Measurements from ENCODE around the gene MFSD6.
A peak's percentile ranks its signal among the peaks of the same experiment; 100 is the strongest.
"Not testable (repeated sequence)": the region's sequence is repeated elsewhere in the genome, so short reads cannot be mapped to it uniquely, and the experiment has no call there.

Gene MFSD6

GRCh38 chr2:190407662-190408537, at the start of gene MFSD6:
MFSD6 (plus strand) TSS chr2:190408355; CDS start chr2:190436030, 27,675 bp downstream.
- DNase-seq = peak in 40 of 51 donors; percentile 13 to 88 (median 52)

GRCh38 chr2:190358655-190359448, 49.3 kb upstream of the MFSD6 start:
- not testable (repeated sequence) for DNase-seq

DNA sequence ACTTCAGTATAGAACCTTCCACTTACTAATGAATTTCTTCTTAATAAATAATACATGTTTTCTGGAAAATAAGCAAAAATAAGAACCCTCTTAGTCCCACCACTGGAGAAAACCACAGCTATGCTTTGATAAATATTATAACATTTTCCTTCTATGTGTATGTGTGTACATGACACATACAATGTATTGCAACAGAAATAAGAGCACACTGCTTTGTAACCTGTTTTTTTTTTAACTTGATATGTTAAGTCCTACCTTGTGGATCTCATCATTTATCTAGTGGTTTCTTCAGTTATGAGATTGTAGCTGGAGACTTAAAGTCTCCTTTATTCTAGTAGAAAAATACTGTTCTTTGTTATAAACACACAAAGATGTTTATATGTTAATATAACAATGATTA, 47.6 kb upstream of the MFSD6 start:
- no peak for DNase-seq

GRCh38 chr2:190360965-190361364, 47.2 kb upstream of the MFSD6 start:
- DNase-seq = no peak

DNA sequence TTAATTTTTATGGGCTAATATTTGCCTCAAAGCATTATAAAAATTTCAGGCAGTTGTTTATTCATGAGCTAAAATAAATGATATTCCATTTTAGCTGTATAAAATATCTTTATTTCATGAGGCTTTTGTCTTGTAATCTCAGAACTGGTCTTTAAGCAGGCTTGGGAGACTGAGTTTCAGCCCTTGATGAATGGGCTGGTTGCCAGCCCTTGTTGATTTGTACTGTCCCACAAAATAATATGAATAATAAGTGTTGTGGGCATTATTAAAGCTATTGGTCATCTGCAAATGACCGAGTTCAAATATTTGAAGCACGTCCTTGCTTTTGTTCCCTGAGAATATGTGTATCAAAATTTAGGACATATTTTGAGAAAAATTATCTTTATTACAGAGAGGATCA, 46.6 kb upstream of the MFSD6 start:
- DNase-seq = no peak

- DNase-seq = no peak
These were observed 45.3 kb upstream of the MFSD6 start for GRCh38 chr2:190362894-190363293.

DNA sequence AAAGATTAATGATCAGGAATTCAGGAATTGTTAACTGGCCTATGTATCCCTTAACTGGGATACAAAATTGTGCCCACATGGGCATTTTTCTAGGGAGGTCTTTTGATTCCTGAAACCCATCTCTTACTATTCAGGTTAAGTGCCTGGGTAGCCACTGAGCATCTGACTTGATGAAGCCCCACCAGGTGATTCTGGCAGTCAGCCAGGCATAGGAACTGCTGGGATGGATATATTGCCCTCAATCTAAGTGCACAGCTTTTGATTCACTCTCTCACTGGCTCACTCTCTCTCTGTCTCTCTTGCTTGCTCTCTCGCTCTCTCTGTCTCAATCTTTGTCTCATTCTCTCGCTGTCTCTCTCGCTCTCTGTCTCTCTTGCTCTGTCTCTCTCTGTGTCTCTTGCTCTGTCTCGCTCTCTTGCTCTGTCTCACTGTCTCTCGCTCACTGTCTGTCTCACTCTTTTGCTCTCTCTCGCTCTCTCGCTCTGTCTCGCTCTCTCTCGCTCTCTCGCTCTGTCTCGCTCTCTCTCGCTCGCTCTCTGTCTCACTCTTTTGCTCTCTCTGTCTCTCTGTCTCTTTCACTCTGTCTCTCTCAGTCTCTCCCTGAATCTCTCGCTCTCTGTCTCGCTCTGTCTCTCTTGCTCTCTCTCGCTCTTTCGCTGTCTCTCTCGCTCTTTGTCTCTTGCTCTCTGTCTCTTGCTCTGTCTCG, 42.5 kb upstream of the MFSD6 start:
- no peak for DNase-seq

- DNase-seq = no peak
These were observed 41.9 kb upstream of the MFSD6 start for GRCh38 chr2:190366248-190366753.

GRCh38 chr2:190367091-190367490, 41.1 kb upstream of the MFSD6 start:
- no peak for DNase-seq

DNA sequence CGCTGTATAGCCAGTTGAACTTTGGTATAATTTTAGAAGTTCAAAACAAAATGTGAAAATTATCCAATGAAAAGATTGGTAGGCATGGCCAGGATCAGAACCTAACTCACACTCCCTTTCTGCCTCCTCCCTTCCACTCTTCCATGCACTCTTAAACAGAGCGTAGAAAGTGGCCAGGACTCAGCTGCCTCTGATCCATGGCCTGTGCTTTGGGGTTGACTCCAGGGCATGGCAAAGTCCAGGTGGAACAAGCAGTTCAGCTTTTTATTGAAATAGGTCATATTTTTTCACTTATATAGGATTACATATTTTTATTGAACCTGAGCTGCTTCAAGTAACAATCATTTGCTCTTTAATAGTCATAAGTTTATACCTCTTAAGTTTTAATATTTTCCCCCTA, 38.5 kb upstream of the MFSD6 start:
- no peak for DNase-seq

GRCh38 chr2:190376083-190376482, 32.1 kb upstream of the MFSD6 start:
- DNase-seq = no peak

DNA sequence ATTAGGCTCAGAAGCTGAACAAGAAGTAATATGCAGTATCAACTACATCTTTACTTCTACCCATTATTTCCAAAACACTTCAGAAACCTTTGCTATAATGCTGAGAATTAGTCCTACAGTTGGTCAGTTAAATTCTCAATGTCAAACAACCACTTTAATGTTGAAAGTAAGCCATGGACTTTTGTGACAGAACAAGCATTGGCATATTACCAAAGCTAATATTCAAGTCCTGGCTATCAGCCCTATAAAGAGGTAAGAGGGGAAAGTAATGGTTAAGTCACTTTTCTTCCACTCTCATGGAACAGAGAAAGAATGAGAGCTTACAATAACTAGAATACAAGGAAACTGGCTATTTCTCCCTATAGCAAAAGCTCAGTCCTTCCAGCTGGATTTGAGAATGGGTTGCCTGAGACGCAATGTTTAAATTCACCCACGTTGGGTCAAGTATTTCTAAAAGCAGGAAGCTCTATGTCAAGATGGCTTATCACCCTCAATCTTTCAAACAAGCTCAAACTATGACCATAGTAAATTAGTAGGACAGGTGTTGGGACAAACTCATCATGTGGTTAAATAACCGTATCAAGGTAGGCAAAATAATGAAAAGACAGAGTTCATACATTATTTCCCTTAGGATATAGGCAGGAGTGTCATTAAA, 31.4 kb upstream of the MFSD6 start:
- no peak for DNase-seq

GRCh38 chr2:190378880-190379237, 29.3 kb upstream of the MFSD6 start:
- no peak for DNase-seq

GRCh38 chr2:190379249-190379964, 28.7 kb upstream of the MFSD6 start:
- no peak for DNase-seq

- no peak for DNase-seq
These were observed 27.2 kb upstream of the MFSD6 start for GRCh38 chr2:190380962-190381412.

- peak in 6 of 51 donors; percentile 1 to 63 (median 8) for DNase-seq
These were observed 25.3 kb upstream of the MFSD6 start for GRCh38 chr2:190382851-190383250.

- DNase-seq = no peak
These were observed 20.7 kb upstream of the MFSD6 start for GRCh38 chr2:190387422-190387821.

DNA sequence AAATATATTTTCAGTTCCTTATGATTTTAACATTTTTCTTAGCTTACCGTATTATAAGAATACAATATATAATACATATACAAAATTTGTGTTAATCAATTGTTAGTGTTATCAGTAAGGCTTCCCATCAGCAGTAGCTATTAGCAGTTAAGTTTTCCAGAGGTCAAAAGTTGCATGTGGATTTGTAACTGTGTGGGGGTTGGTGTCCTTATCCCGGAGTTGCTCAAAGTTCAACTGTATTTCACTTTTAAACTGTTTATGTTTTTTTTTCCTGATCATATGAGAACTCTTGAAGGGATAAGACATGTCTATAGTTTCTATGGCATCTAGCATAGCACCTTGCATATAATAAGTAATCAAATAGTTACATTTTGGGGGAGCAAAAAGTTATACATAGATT, 11.9 kb upstream of the MFSD6 start:
- no peak for DNase-seq

- DNase-seq = no peak
These were observed 5.1 kb upstream of the MFSD6 start for GRCh38 chr2:190402986-190403603.

- DNase-seq = peak in 2 of 51 donors; percentile 19 to 30
These were observed 3.7 kb upstream of the MFSD6 start for GRCh38 chr2:190404487-190404886.
